ENCODE measurements around the gene COL16A1.

COL16A1 gene

GRCh38 chr1:31663622-31664452 lies 40.0 kb downstream of the COL16A1 start:
- no peak for TF ChIP-seq EZH2 (IDR thresholded peaks at IDR 0.05; ENCODE audit: borderline replicate concordance, low read depth, low read length, severe bottlenecking)
- TF ChIP-seq CTCF (IDR thresholded peaks at IDR 0.05; ENCODE audit: borderline replicate concordance, extremely low read depth, low read length, poor library complexity, severe bottlenecking), result peak; percentile 97
- no peak overlapping the region for H3K4me2 ChIP-seq (ENCODE audit: insufficient read depth, low read length)
- peak; percentile 57 for DNase-seq
- H3K9me3 ChIP-seq (ENCODE audit: insufficient read depth, low read length, severe bottlenecking), result no peaks in the 10 kb centered on the region
- no peaks in the 10 kb centered on the region for H3K4me1 ChIP-seq (ENCODE audit: insufficient read depth, low read length)
- no peaks in the 10 kb centered on the region for H3K27me3 ChIP-seq (ENCODE audit: insufficient read depth, low read length, poor library complexity)
- H4K20me1 ChIP-seq (ENCODE audit: insufficient read depth, low read length), result no peaks in the 10 kb centered on the region
- H3K4me3 ChIP-seq (ENCODE audit: low read depth in 1 of 2, low read length in 2 of 2), result no peak overlapping the region
- H3K79me2 ChIP-seq (ENCODE audit: insufficient read depth, low read length), result no peaks in the 10 kb centered on the region
- H2AFZ ChIP-seq (ENCODE audit: low read depth, low read length), result no peak overlapping the region
- H3K27ac ChIP-seq (ENCODE audit: low read length), result no peak overlapping the region
- no peak overlapping the region for H3K9ac ChIP-seq (ENCODE audit: low read depth, low read length)
- no peaks in the 10 kb centered on the region for H3K36me3 ChIP-seq (ENCODE audit: insufficient read depth, low read length)
- ATAC-seq (ENCODE audit: insufficient read depth, low read depth), result peak; percentile 62

- Histone ChIP-seq H4K20me1 (ENCODE audit: insufficient read depth, low read length) (no peaks in the 10 kb centered on the region), H3K27ac (ENCODE audit: low read length) (no peak overlapping the region), H3K79me2 (ENCODE audit: insufficient read depth, low read length) (no peaks in the 10 kb centered on the region), H3K36me3 (ENCODE audit: insufficient read depth, low read length) (no peaks in the 10 kb centered on the region), H3K4me3 (ENCODE audit: low read depth in 1 of 2, low read length in 2 of 2) (no peak overlapping the region), H3K4me1 (ENCODE audit: insufficient read depth, low read length) (no peaks in the 10 kb centered on the region), H2AFZ (ENCODE audit: low read depth, low read length) (no peak overlapping the region), H3K4me2 (ENCODE audit: insufficient read depth, low read length) (no peak overlapping the region), H3K9me3 (ENCODE audit: insufficient read depth, low read length, severe bottlenecking) (no peaks in the 10 kb centered on the region), H3K27me3 (ENCODE audit: insufficient read depth, low read length, poor library complexity) (no peaks in the 10 kb centered on the region), H3K9ac (ENCODE audit: low read depth, low read length) (no peak overlapping the region)
- ATAC-seq (ENCODE audit: insufficient read depth, low read depth), result no peak
- TF ChIP-seq CTCF (IDR thresholded peaks at IDR 0.05; ENCODE audit: borderline replicate concordance, extremely low read depth, low read length, poor library complexity, severe bottlenecking), result no peak
- no peak for TF ChIP-seq EZH2 (IDR thresholded peaks at IDR 0.05; ENCODE audit: borderline replicate concordance, low read depth, low read length, severe bottlenecking)
- no peak for DNase-seq
Observed at GRCh38 chr1:31662463-31662862, 41.4 kb downstream of the COL16A1 start.

- Histone ChIP-seq H3K9ac (ENCODE audit: low read depth, low read length) (no peak overlapping the region), H2AFZ (ENCODE audit: low read depth, low read length) (no peak overlapping the region), H3K79me2 (ENCODE audit: insufficient read depth, low read length) (no peaks in the 10 kb centered on the region), H3K36me3 (ENCODE audit: insufficient read depth, low read length) (no peaks in the 10 kb centered on the region), H3K27ac (ENCODE audit: low read length) (no peak overlapping the region), H3K27me3 (ENCODE audit: insufficient read depth, low read length, poor library complexity) (no peaks in the 10 kb centered on the region), H3K9me3 (ENCODE audit: insufficient read depth, low read length, severe bottlenecking) (no peaks in the 10 kb centered on the region), H3K4me2 (ENCODE audit: insufficient read depth, low read length) (no peak overlapping the region), H3K4me3 (ENCODE audit: low read depth in 1 of 2, low read length in 2 of 2) (no peak overlapping the region), H3K4me1 (ENCODE audit: insufficient read depth, low read length) (no peaks in the 10 kb centered on the region), H4K20me1 (ENCODE audit: insufficient read depth, low read length) (no peaks in the 10 kb centered on the region)
- ATAC-seq (ENCODE audit: insufficient read depth, low read depth), result no peak
- no peak for DNase-seq
- TF ChIP-seq EZH2 (IDR thresholded peaks at IDR 0.05; ENCODE audit: borderline replicate concordance, low read depth, low read length, severe bottlenecking) (no peak), CTCF (IDR thresholded peaks at IDR 0.05; ENCODE audit: borderline replicate concordance, extremely low read depth, low read length, poor library complexity, severe bottlenecking) (no peak)
Observed at GRCh38 chr1:31661856-31662255, 42.0 kb downstream of the COL16A1 start.
